Astrocyte of the hippocampus (primary cell): ENCODE data around the gene KCND2.

Source experiments
- DNase-seq: peaks from one replicate; pipeline ENCODE4 v3.0.0; 2011; ENCODE audit warnings: low read depth, low spot score

Gene KCND2

GRCh38 chr7:120311028-120311788 is 38.2 kb downstream of the KCND2 start:
- no peak for DNase-seq

- DNase-seq, result no peak
Measured at GRCh38 chr7:120320218-120320961, 47.4 kb downstream of the KCND2 start.

- DNase-seq, result no peak
Measured at GRCh38 chr7:120327054-120327453, 54.1 kb downstream of the KCND2 start.

GRCh38 chr7:120332433-120332832 is 59.5 kb downstream of the KCND2 start:
- DNase-seq, result no peak

GRCh38 chr7:120334475-120334874 is 61.5 kb downstream of the KCND2 start:
- no peak for DNase-seq

- peak; percentile 7 for DNase-seq
Measured at GRCh38 chr7:120337308-120337907, 64.4 kb downstream of the KCND2 start.

- no peak for DNase-seq
Measured at GRCh38 chr7:120344276-120344675, 71.3 kb downstream of the KCND2 start.

- no peak for DNase-seq
Measured at GRCh38 chr7:120353171-120353570, 80.2 kb downstream of the KCND2 start.

- DNase-seq, result no peak
Measured at GRCh38 chr7:120360918-120361317, 87.9 kb downstream of the KCND2 start.

- no peak for DNase-seq
Measured at GRCh38 chr7:120363414-120363813, 90.4 kb downstream of the KCND2 start.

- DNase-seq, result no peak
Measured at GRCh38 chr7:120370954-120371353, 98.0 kb downstream of the KCND2 start.

GRCh38 chr7:120373174-120373573 is 100.2 kb downstream of the KCND2 start:
- DNase-seq, result no peak

GRCh38 chr7:120394595-120394994 is 121.6 kb downstream of the KCND2 start:
- DNase-seq, result no peak

- DNase-seq, result no peak
Measured at GRCh38 chr7:120395526-120396019, 122.6 kb downstream of the KCND2 start.

- DNase-seq, result no peak
Measured at GRCh38 chr7:120398284-120399000, 125.5 kb downstream of the KCND2 start.

GRCh38 chr7:120400806-120401455 is 128.0 kb downstream of the KCND2 start:
- DNase-seq, result no peak

- DNase-seq, result peak; percentile 11
Measured at GRCh38 chr7:120402079-120402767, 129.2 kb downstream of the KCND2 start.

- DNase-seq, result peak; percentile 1
Measured at GRCh38 chr7:120402801-120403200, 129.8 kb downstream of the KCND2 start.

- DNase-seq, result no peak
Measured at GRCh38 chr7:120404042-120404441, 131.1 kb downstream of the KCND2 start.

- no peak for DNase-seq
Measured at GRCh38 chr7:120405652-120406051, 132.7 kb downstream of the KCND2 start.

- no peak for DNase-seq
Measured at GRCh38 chr7:120407010-120407409, 134.0 kb downstream of the KCND2 start.
